GM19397 (cell line): ENCODE results near the gene TPSAB1.
"Not testable (repeated sequence)": the region's sequence is repeated elsewhere in the genome, so short reads cannot be mapped to it uniquely, and the experiment has no call there.

Experiments used
- ATAC-seq: cut with Tn5 transposase; IDR thresholded peaks from one replicate; pipeline ENCODE4 v1.9.1; 2021; ENCODE audit warnings: mild to moderate bottlenecking, moderate library complexity; ENCODE audit not compliant: unreplicated experiment

The TPSAB1 gene

DNA sequence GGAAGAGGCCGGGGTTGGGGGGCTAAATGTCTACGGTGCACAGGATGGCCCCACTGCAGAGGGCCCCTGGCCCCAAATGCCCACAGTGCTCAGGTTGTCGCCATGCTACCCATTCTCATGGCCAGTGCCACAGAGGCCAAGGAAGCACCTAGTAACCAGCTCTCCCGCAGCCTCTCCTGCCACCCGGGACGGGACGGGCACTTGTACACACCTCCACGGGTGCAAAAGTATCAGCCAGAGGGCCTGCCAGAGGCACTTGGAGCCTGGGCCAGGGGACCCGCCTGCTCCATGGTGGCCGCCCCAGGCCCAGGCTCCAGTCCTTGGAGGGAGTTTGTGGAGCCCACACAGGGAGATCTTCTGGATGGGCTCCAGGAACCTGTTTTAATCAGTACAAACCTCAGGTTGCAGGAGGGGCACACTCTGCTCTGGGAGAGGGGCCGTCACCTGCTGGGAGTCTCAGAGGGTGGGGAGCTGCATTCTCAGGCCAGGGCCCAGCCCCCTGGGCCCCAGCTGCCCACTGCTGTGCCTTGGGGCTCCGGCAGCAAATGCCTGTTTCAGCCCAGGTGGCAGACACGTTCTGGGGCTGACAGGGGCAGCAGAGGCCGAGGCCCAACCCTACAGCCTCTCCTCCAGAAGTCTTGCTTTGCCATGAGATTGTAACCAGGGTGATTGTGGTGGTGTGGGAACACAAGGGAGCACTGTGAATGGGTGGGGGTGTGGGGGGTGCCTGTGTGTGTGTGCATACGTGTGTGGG is 23.3 kb downstream of the TPSAB1 start:
- no peak for ATAC-seq

DNA sequence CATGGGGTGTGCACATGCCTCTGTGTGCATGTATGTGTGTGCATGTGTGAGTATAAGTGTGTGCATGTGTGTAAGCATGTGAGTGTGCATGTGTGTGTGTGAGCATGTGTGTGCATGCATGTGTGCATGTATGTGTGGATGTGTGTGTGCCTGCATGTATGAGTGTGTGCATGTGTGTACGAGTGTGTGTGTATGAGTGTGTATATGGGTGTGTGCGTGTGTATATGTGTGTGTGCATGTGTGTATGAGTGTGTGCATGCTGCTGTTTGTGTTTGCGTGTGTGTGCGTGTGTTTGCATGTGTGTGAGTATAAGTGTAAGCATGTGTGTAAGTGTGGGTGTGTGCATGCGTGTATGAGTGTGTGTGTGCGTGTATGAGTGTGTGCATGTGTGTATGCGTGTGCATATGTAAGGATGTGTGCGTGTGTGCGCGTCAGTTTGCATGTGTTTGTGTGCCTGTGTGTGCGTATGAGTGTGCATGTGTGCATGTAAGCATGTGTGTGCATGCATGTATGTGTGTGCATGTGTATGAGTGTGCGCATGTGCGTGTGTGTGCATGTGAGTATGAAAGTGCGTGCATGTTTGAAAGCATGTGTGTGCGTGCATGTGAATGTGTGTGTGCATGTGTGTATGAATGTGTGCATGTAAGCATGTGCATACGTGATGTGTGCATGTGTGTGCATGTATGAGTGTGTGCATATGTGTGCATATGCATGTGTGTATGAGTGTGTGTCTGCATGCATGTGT is 24.0 kb downstream of the TPSAB1 start:
- no peak for ATAC-seq

DNA sequence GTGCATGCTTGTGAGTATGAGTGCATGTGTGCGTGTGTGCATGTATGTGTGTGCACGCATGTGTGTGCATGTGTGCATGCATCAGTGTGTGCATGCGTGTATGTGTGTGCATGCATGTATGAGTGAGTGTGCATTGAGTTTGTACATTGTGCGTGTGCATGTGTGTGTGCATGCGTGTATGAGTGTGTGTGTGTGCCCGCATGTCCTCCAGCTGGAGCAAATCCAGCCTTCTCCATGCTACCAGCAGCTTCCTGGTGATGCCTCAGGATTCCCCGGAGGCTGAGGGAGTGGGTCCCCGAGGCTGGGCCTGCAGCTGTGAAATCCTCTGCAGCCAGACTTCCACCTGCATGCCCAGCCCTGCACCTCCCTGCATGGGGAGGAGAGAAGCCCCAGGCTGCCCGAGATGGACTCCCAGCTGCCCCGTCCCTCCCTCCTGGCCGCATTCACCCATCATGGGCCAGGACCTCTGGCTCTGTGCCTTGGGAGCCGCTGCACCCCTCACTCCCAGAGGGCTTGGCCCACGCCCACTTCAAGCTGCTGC is 24.7 kb downstream of the TPSAB1 start:
- no peak for ATAC-seq

DNA sequence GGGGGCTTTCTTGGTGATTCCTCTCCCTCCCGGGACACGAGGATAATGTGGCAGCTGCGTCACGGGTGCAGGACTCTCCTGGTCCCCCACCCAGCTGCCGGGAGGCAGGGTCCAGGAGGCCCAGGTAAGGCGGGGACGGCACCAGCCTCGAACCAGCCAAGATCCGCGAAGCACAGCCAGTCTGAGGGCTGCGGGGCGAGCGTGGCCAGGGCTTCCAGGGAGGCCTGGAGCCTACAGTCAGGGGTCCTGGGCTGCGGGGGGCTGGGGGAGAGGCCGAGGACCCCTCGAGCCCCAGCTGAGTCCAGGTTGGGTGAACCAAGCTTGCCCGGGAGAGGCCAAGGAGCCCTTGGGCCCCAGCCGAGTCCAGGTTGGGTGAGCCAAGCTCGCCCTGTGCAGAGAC is 25.3 kb downstream of the TPSAB1 start:
- ATAC-seq, result no peak

DNA sequence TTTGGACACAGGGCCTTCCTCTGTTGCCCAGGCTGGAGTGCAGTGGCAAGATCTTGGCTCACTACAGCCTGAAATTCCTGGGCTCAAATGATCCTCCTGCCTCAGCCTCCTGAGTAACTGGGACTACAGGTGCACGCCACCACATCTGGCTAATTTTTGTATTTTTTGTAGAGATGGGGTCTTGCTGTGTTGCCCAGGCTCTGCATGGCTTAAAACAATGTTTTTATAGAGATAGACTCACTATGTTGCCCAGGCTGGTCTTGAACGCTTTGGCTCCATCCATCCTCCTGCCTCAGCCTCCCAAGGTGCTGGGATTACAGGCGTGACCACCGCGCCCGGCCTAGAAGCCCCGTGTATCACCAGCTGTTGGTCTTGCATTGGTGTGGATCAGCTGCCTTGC is 28.9 kb downstream of the TPSAB1 start:
- not testable (repeated sequence) for ATAC-seq

DNA sequence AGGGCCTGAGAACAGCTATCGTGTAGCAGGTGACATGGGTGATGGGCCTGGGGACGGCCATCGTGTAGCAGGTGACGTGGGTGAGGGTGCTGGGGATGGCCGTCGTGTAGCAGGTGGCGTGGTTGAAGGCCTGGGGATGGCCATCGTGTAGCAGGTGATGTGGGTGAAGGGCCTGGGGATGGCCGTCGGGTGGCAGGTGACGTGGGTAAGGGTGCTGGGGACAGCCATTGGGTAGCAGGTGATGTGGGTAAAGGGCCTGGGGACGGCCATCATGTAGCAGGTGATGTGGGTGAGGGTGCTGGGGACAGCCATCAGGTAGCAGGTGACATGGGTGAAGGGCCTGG is 30.8 kb downstream of the TPSAB1 start:
- no peak for ATAC-seq

DNA sequence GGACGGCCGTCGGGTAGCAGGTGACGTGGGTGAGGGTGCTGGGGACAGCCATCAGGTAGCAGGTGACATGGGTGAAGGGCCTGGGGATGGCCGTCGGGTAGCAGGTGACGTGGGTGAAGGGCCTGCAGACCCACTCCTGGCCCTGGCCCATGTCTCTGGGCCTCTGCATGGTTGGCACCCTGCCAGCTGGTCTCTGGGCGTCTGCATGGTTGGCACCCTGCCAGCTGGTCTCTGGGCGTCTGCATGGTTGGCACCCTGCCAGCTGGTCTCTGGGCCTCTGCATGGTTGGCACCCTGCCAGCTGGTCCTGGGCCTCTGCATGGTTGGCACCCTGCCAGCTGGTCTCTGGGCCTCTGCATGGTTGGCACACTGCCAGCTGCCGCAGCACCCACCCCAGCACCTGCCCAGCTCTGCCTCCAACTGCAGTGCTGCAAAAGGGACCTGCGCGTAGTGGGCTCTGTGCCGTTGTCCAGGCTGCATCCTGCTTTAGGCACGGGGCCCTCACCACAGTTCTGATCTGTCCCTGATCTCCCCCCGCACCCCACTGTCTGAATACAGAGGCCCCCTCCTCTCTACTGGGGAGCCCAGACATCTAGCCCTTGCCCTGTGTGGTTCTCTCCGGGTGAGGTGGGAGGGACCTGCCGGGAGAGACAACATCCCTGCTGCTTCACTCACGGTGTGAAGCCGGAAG is 31.4 kb downstream of the TPSAB1 start:
- ATAC-seq, result not testable (repeated sequence)

DNA sequence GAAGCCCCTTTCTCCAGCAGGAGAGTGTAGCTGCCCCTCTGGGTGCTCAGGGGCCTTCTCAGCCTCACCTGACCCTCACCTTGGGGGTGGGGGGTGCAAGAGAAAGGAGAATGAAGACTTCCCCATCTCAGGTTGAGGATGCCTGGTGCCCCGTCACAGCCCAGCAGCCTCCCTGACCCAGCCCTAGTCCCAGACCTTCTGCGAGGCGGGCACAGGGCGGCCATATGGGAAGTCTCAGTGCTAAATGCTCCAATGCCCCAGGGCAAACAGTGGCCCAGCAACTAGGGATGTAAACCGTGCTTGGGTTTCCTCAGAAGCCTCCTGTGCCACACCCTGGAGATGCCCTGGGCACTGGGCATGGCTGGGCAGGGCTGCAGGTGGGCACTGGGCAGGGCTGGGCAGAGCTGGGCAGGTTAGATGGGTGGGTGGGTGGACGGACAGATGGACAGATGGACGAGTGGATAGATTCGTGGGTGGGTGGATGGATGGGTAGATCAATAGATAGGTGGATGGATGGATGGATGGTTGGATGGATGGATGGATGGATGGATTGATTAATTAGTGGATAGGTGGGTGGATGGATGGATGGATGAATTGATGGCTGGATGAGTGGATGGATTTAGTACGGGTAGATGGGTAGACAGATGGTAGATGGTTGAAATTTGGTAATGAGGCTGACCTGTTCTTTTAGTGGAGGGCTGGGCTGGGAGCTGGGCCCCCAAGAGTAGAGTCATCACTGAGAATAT is 32.1 kb downstream of the TPSAB1 start:
- ATAC-seq, result no peak

DNA sequence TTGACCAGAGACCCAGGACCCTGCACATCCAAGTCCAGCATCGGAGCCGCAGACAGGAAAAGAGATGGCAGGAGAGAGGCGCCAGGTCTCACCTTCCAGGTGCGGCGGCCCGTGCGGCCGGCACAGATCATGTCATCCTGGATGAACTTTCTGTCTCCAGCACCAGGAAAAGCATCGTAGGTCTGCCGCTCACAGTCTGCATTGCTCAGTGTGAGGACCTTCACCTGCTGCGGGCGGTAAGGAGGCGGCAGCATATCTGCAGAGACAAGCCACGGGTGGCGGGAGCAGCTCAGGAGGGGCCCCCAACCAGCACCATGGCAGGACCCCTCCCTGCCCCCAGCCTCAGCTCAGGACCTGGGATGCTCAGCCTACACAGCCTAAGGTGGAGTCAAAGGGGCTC is 33.3 kb downstream of the TPSAB1 start:
- ATAC-seq, result no peak

DNA sequence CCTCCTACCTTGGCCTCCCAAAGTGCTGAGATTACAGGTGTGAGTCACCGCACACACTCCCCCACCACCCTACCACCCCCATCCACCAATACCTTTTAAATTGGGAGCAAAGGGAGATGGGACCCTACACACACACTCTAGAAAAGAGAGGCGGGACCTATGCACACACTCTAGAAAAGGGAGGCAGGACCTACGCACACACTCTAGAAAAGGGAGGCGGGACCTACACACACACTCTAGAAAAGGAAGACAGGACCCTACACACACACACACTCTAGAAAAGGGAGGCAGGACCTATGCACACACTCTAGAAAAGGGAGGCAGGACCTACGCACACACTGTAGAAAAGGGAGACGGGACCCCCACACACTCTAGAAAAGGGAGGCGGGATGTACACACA is 34.3 kb downstream of the TPSAB1 start:
- ATAC-seq, result no peak

DNA sequence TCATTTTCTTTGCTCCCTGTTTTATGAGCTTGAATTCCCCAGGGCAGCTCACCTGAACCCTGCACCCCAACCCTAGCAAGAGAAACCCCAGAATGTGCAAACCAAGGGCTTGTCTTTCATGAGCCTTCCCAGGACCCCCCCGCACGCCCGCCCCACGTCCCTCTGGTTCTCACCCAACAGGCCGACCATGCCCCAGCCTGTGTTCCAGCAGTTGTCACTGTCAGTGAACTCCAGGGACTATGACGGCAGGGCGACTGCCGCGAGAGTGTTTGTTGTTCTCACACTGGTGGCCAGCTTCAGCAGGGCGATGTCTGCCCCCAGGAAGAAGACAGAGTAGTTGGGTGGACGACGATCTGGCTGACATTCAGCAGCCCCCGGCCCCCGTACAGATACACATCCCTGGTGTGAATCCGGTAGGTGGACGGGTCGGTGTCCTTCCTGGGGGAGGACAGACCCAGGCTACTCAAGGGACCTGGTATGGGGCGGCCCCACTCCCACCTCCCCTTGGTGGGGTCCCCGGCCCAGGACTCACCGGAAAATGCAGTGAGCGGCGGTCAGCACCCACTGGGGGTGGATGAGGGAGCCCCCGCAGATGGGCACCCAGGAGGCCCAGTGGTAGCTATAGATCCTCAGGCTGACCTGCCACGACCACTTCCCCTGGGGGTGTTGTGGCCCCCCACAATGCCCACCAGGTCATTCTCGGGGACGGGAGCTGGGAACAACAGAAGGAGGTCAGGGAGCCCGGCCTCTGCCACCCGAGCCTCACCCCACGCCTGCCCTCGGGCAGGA is 35.5 kb downstream of the TPSAB1 start:
- ATAC-seq, result no peak

DNA sequence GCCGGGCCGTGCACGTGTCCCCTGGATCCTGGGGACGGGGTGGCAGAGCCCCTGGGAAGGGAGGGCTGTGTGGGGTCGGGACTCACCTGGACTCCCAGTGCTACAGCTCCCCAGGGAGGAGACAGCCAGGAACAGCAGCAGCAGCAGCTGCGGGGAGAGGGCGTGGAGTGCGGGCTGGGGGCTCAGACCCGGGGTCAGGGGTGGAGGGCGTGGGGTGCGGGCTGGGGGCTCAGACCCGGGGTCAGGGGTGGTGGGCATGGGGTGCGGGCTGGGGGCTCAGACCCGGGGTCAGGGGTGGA is 36.0 kb downstream of the TPSAB1 start:
- no peak for ATAC-seq

DNA sequence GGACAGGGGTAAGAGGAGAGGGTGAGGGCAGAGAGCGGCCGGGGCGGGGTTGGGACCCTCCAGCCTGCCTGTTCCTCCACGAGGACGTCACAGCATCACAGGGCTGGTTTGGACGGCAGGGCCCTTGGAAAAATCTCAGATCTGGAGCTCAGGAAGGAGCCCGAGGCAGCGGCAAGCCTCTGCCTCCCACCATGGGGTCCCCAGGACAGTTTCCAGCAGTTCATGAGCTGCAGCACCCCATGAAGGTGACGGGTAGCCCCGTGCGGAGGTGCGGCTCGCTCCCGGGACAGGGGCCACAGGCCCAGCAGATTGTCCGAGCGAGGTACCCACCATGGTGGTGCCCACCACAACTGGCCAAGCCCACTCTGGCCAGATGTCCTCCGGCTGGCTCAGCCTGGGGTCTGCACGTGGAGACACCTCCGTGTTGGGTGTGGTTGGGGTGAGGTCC is 36.7 kb downstream of the TPSAB1 start:
- ATAC-seq, result no peak

DNA sequence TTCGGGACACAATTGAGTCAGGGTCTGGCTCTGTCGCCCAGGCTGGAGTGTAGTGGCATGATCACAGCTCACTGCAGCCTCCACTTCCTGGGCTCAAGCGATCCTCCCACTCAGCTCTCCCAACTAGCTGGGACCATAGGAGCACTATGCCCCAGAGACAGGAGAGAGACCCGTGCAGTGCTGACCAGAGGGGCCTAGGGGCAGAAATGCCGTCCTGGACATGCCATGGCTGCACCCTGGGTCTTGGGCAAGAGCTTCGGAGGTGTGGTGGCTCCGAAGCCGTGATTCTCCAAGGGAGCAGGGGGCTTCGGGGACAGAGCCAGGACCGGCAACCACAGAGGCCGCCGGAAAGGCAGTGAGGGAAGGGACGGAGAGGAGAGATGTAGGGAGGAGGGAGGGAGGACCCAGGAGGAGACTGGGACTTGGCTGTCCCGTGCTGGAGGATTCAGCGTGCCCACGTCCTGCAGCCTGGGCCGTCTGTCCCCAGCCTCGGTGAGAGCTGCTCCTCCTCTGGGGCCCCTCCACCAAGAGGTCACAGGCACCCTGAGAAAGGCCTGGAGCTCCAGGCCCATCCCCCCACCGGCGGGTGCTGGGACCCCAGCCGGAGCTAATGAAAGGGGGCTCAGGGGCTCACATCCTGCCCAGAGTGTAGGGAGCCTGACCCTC is 37.2 kb downstream of the TPSAB1 start:
- no peak for ATAC-seq

DNA sequence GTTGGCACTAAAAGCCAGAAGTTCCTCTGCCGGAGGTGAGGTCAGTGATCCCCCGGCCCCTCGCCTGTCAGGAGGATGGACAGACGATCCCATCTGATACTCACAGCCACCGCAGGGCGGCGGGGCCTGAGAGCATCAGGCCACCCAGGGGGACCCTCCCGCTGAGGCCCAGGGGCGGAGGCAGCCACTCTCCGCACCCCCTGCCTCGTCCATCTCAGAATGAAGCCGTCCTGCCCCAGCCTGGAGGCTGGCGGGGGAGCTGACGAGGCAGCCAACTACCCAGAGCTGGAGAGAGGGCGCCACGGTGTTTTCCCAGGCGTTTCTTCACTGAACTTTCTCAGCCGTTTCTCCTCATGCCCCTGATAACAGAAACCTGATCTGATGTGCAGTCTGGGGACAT is 38.0 kb downstream of the TPSAB1 start:
- no peak for ATAC-seq

DNA sequence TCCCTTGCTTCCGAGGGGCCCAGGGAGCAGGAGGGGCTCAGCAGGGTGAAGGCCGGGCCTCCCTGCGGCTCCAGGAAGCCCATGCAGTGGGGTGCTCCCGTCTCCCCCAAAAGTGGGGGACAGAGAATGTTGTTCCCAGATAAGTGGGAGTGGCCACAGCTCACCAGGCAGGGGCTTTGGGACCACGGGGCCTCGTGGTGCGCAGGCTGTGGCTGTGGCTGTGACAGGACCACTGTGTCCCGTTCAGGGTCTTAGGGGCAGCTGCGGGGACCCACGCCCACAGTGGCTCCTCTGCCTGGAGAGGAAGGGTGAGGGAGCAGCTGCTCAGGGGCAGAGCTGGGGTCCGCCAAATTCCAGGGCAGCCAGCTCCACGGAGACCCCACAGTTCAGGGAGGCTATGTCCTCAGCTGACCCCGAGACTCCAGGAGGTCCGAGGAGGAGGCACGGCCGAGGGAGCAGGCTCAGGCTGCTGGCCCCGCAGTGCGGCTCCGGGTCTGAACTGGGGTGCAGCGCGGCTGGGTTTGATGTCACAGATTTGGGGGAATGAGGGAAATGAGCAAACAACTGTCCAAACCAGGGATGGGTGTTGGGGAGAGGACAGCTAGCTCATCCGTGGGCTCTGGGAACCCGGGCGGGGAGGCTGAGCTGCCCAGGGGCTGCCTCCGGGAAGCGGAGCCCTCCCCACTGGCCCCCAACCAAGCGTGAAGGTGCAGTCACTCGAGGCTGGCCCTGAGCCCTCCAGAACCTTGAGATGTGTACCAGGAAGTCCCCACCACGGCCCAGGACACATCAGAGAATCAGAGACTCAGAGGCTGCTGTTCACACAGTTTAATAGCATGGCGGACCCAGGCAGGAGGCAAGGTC is 38.8 kb downstream of the TPSAB1 start:
- no peak for ATAC-seq

DNA sequence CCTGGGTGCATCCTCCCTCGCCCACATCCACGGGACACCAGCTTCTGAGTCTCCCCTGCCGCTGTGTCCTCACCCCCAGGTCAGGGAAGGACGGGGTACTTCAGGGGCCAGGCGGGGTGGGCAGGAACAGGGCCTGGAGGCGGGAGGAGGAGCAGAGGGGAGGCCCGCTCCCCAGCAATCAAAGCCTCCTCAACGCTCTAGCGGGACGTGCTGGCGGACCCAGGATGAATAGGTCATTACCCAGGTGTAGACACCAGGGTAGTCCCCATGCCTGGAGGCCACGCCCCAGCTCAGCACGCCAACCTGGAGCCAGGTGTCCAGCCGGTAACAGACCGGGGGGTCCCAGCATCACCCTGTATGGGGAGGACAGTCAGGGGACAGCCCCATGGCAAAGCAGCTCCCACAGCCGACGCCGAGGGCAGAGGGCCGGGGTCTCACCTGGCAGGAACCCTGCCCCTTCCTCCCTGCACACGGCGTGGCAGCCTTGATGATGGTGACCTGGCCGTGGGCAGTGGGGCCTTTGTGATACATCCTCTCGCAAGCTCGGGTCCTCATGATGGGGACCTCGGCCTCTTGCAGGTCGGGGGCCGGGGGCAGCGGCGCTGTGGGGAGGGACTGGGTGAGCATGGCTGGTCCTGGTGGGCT is 39.6 kb downstream of the TPSAB1 start:
- ATAC-seq, result no peak

DNA sequence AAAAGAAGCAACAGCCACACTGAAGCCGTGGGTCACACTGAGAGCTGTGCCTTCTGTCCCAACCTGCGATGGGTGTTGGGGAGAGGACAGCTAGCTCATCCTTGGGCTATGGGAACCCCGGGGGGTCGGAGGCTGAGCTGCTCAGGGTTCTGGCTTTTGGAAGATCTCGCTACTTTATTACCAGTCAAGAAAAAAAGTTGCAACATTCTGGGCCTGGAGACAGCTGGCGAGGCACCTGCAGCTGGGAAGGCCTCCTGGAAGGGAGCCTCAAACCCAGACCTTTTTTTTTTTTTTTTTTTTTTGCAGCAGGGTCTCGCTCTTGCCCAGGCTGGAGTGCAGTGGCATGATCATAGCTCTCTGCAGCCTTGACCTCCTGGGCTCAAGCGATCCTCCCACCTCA is 40.3 kb downstream of the TPSAB1 start:
- ATAC-seq, result no peak
